ENCODE measurements around the gene REEP3.
A peak's percentile ranks its signal among the peaks of the same experiment; 100 is the strongest.
"Not testable (repeated sequence)": the region's sequence is repeated elsewhere in the genome, so short reads cannot be mapped to it uniquely, and the experiment has no call there.

Gene REEP3

GRCh38 chr10:63628526-63629362, 107.5 kb downstream of the REEP3 start:
- no peak for DNase-seq (ENCODE audit: low read depth in 3 of 3, low spot score in 1 of 3)

DNA sequence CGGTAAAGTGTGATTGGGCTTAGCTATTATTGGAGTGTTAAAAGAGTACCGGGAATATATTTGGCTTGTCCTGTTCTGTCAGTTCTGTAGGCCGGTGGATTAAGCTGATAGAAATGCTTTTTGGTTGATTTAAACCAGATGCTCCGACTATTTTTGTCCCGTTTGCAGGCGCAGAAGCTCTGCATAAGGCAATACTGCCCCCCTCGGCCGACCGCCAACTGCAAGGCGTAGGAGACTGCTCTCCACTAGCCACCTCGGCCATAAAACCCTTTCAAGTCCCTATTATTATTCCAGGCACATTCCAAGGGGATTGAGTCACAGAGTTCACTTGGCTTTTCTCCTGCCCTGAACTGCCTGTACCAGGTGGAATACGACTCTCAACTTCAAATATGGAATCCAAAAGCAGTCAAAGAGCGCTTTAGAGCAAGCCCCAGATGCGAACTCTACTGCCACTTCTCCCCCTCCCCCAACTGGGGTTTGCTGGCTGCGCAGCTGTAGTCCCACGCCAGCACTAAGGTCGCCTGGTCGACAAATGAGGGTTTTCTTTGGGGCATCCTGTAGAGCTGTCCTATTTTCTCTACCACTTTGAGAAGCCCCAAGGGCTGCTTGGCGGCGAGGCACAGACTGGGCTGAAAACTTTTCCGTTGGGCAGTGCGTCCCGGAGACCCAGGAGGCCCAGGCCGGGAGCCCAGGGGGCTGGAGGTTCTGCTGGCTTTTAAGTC, 108.3 kb downstream of the REEP3 start:
- DNase-seq (ENCODE audit: low read depth in 3 of 3, low spot score in 1 of 3), result peak; percentile 45 to 60 (median 48)

GRCh38 chr10:63630085-63630930, 109.1 kb downstream of the REEP3 start:
- DNase-seq (ENCODE audit: low read depth in 3 of 3, low spot score in 1 of 3), result peak; percentile 49 to 63 (median 57)

GRCh38 chr10:63630931-63631680, 109.9 kb downstream of the REEP3 start:
- no peak for DNase-seq (ENCODE audit: low read depth in 3 of 3, low spot score in 1 of 3)

DNA sequence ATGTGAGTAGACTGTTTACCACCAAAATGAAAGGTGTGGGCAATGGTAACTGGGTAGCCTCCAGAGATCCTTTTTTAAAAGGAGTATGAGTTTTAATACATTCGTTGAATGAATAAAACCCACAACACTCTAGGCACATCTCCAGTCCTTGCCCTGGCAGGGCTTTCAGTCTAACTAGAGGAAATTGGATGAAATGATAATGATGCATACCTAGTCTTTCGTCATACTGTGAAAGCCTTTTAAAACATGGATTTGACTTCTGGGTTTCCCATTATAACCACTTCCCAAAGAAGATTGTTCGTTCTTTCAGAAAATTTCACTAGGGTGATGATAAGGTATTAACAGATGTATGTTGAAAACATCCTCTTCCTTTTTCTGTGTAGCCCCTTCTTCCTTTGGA, 110.8 kb downstream of the REEP3 start:
- DNase-seq (ENCODE audit: low read depth in 3 of 3, low spot score in 1 of 3), result no peak

- no peak for DNase-seq (ENCODE audit: low read depth in 3 of 3, low spot score in 1 of 3)
Measured at GRCh38 chr10:63633677-63634487, 112.7 kb downstream of the REEP3 start.

DNA sequence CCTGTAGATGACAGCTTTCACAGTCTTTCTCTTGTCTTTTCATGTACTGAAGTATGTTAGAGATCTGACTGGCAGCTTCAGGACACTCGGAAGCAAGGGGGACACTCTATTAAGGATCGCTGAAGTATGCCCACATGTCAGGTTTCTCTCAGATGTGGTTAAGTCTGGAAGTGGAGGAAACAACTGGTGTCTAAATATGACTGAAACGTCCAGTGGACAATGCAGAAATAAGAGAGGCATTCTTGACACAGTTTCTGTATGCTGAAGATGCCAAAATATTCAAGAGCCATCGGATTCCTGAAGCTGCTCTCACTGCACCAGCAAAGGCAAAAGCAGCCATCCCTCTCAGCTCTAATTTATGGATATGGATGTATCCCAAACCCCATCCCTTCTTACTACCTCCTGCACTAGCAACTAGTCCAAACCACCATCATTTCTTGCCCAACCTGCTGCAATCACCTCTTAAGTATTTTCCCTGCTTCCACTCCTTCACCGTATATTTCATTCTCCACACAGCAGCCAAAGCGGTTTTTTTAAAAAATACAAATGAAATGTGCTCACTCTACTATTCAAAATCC, 113.4 kb downstream of the REEP3 start:
- no peak for DNase-seq (ENCODE audit: low read depth in 3 of 3, low spot score in 1 of 3)

- no peak for DNase-seq (ENCODE audit: low read depth in 3 of 3, low spot score in 1 of 3)
Measured at GRCh38 chr10:63636812-63637211, 115.6 kb downstream of the REEP3 start.

DNA sequence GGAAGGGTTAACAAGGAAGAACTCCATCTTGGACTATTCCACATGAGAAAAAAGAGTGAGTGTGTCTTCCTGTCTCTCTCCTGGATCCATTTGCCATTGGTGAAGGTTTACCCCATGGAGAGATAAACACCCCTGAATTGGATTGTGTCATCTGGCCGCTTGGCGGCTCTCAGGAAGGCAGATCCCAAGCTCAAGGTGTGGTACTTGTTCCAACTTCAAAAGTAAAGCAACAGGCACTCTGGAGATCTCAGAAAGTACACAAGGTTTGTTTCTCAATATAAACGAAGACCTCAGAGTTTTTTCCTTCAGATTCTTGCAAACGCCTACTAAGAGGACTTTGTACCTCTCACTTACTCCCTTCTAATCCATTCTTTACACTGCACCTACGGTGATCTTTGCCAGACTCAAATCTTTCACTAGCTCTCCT, 116.7 kb downstream of the REEP3 start:
- no peak for DNase-seq (ENCODE audit: low read depth in 3 of 3, low spot score in 1 of 3)

DNA sequence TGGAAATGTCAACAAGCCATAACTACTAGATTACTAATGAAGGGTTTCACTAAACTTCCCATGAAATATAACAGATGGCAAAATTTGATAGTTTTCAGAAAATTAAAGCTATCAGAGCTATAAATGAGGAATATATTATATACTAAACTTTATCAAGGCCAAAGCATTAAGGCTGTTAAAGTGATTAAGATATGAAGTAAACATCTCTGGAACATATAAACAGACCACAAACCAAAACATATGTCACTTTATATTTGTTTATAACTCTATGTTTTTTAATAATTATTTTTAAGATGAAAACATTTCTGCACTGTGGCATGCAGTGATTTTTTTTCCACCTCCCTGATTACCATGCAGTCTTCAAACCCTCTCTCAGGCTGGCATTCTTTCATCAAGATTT, 120.2 kb downstream of the REEP3 start:
- DNase-seq (ENCODE audit: low read depth in 3 of 3, low spot score in 1 of 3), result no peak

GRCh38 chr10:63641799-63642198, 120.6 kb downstream of the REEP3 start:
- no peak for DNase-seq (ENCODE audit: low read depth in 3 of 3, low spot score in 1 of 3)

- DNase-seq (ENCODE audit: low read depth in 3 of 3, low spot score in 1 of 3), result no peak
Measured at GRCh38 chr10:63642808-63643207, 121.6 kb downstream of the REEP3 start.

- no peak for DNase-seq (ENCODE audit: low read depth in 3 of 3, low spot score in 1 of 3)
Measured at GRCh38 chr10:63644418-63645142, 123.4 kb downstream of the REEP3 start.

DNA sequence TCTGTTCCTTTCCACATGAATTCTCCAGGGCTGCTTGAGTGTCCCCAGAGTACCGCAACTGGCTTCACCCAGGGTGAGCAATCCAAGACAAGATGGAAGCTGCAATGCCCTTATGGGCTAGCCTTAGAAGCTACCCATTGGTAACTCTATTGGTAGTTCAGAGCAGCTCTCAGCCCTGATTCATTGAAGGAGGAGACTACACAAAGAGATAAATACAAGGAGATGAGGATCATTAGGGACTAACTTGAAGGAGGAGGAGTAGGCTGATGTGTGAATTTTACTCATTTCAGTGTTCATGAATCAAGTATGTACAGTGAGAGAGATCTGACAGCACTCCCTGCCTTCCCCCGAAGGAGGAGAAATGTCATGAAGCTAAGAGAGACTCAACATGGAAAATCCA, 124.0 kb downstream of the REEP3 start:
- DNase-seq (ENCODE audit: low read depth in 3 of 3, low spot score in 1 of 3), result no peak

GRCh38 chr10:63646491-63646890, 125.3 kb downstream of the REEP3 start:
- no peak for DNase-seq (ENCODE audit: low read depth in 3 of 3, low spot score in 1 of 3)

DNA sequence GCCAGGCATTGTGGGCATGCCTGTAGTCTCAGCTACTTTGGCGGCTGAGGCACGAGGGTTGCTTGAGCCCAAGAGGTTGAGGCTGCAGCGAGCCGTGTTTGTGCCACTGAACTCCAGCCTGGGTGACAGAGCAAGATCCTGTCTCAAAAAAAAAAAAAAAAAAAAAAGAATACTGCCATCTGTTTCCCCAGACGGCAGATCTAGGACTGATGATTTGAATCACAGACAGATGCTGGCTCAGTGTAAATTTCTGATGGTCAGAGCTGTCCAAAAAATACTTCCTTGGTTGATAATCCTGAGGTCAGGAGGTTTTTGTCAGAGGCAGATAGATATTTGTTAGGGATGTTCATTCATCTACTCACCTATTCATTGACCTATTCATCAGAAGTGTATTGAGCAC, 130.7 kb downstream of the REEP3 start:
- DNase-seq (ENCODE audit: low read depth in 3 of 3, low spot score in 1 of 3), result no peak

- DNase-seq (ENCODE audit: low read depth in 3 of 3, low spot score in 1 of 3), result no peak
Measured at GRCh38 chr10:63653747-63654146, 132.5 kb downstream of the REEP3 start.

DNA sequence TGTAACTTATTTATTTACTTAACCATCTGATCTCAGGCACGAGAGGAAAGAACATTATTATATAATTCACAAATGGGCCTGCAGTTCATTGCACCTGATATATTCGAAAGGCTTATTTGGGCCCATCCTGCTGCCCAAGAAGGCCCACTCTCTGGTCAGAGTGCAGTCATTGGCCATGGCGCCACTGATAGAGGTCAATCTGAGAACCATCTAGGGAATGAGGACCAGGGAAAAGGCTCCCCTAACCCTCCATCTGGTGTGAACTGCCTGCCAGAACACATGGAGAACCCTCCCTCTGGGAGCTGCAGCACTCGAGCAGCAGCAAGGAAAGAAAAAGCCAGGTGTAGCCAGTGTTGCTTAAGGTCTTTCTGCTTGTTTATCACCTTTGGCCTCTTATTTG, 136.6 kb downstream of the REEP3 start:
- DNase-seq (ENCODE audit: low read depth in 3 of 3, low spot score in 1 of 3), result no peak

- not testable (repeated sequence) for DNase-seq (ENCODE audit: low read depth in 3 of 3, low spot score in 1 of 3)
Measured at GRCh38 chr10:63660941-63661340, 139.7 kb downstream of the REEP3 start.

Data from stimulated activated CD4-positive, alpha-beta T cell treated with anti-CD3 and anti-CD28 coated beads, TNF-alpha, amount 100 ng/mL, for 1 hour (primary cell).